NCI-H446 (cell line): Measurements from ENCODE around the gene SH3BGRL.
"Not testable (repeated sequence)": the region's sequence is repeated elsewhere in the genome, so short reads cannot be mapped to it uniquely, and the experiment has no call there.

Experiments used
- DNase-seq, 2 experiments: peaks; one replicate each; lab custom pipeline; 2025; lab: John Stamatoyannopoulos, UW

The SH3BGRL gene

GRCh38 chrX:81259714-81260395 lies 58.0 kb downstream of the SH3BGRL start:
- no peak for DNase-seq

- no peak for DNase-seq
Measured at GRCh38 chrX:81261576-81261975, 59.7 kb downstream of the SH3BGRL start.

- no peak for DNase-seq
Measured at GRCh38 chrX:81263059-81263458, 61.2 kb downstream of the SH3BGRL start.

- DNase-seq, result no peak
Measured at GRCh38 chrX:81278616-81279015, 76.7 kb downstream of the SH3BGRL start.

- no peak for DNase-seq
Measured at GRCh38 chrX:81280148-81280547, 78.2 kb downstream of the SH3BGRL start.

- DNase-seq, result no peak
Measured at GRCh38 chrX:81286075-81286474, 84.2 kb downstream of the SH3BGRL start.

GRCh38 chrX:81286608-81287007 lies 84.7 kb downstream of the SH3BGRL start:
- DNase-seq, result no peak

GRCh38 chrX:81291996-81292395 lies 90.1 kb downstream of the SH3BGRL start:
- DNase-seq, result no peak

- DNase-seq, result no peak
Measured at GRCh38 chrX:81294101-81294500, 92.2 kb downstream of the SH3BGRL start.

GRCh38 chrX:81301877-81302276 lies 100.0 kb downstream of the SH3BGRL start:
- no peak for DNase-seq

- DNase-seq, result no peak
Measured at GRCh38 chrX:81304563-81304962, 102.7 kb downstream of the SH3BGRL start.

GRCh38 chrX:81305240-81305639 lies 103.3 kb downstream of the SH3BGRL start:
- no peak for DNase-seq

- DNase-seq, result no peak
Measured at GRCh38 chrX:81308086-81308829, 106.4 kb downstream of the SH3BGRL start.

- no peak for DNase-seq
Measured at GRCh38 chrX:81316163-81316562, 114.3 kb downstream of the SH3BGRL start.

GRCh38 chrX:81331653-81332052 lies 129.8 kb downstream of the SH3BGRL start:
- DNase-seq, result not testable (repeated sequence)

GRCh38 chrX:81336455-81337152 lies 134.7 kb downstream of the SH3BGRL start:
- DNase-seq, result no peak

- DNase-seq, result no peak
Measured at GRCh38 chrX:81337805-81338204, 135.9 kb downstream of the SH3BGRL start.

GRCh38 chrX:81338924-81339323 lies 137.0 kb downstream of the SH3BGRL start:
- DNase-seq, result no peak

GRCh38 chrX:81345296-81345695 lies 143.4 kb downstream of the SH3BGRL start:
- not testable (repeated sequence) for DNase-seq
